RKO (cell line): ENCODE results near the gene ZNF669.
A peak's percentile ranks its signal among the peaks of the same experiment; 100 is the strongest.

Experiments
- DNase-seq: peaks from one replicate; pipeline ENCODE4 v3.0.0-alpha.2; 2016; ENCODE audit warnings: low spot score

The ZNF669 gene

DNA sequence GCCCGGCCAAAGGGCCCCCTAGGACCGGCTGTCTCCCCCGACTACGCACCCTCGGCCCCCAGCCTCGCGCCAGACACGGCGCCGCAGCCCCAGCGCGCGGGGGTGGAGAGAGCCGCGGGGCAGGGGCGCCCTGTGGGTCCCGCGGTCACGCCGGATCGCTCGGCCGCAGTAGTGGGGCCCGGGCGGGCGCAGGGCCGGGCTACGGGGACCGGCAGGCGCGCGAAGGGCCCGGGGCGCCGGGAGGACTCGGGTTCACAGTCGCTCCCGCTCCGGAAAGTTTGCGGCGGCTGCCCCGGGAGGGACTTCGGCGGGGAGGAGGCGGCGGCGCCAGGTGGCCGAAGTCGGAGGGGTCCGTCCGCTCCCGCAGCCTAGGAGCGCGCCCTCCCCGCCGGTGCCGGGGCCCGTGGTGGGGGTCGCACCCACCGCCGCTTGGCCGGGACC lies 7.1 kb upstream of the ZNF669 start:
- no peak for DNase-seq

DNA sequence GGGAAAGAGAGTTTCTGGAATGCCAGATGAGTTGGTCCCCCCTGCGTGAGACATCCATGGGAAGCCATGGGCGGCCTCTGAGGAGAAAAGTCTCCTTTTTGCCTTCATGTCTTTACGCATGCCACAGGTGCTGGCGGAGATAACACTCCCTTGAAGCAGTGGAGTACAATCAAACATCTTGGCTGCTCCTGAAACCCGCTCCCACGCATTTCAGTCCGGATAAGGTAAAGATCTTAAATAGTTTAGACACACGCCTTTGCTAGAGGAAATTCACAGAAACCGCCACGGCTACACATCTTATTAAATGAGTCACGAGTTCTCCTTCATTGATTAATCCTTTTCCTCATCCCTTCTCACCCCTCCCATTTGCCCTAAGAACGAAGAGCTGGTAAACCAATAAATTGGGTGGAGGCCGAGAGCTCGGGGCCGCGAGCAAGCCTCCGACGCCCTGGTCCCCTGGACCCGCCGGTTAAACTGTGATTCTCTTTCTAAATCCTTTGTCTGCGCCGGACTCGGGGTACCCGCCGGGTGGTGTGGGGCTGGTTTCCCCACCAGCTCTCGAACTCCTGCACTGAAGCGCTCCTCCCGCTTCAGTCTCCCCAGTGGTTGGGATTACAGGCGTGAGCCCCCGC lies 6.6 kb upstream of the ZNF669 start:
- peak; percentile 65 for DNase-seq

DNA sequence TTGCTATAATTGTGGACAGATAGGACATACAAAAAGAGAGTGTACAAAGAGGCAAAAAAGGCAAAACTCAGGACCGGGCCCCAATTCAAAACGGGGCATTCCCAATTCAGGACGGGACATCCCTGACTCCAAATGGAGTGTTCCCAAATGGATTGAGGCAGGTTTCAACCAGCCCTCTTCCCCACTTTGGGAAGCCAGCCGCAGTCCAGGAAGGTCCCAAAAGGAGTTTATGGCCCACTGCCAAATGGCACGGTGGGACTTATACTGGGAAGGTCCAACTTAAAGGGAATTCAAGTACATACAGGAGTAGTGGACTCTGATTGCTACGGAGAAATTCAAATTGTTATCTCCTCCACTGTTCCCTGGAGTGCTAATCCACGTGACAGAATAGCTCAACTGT lies 3.5 kb upstream of the ZNF669 start:
- no peak for DNase-seq

DNA sequence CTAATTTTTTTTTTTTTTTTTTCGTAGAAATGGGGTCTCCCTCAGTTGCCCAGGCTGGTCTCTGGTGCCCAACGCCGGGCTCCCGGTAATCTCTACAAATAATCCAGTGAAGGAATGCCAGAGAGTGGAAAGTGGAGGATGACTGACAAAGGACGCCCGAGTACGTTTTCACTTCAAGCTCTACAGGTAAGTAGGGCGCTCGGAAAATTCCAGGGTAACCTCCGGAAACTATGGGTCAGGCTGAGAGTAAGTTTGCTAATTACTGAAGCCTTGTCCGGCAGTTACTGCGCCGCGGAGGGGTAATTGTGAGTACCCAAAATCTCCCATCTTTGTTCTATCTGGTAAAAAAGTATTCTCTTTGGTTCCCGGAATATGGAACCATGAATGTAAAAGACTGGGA lies 1.8 kb upstream of the ZNF669 start:
- DNase-seq: no peak

DNA sequence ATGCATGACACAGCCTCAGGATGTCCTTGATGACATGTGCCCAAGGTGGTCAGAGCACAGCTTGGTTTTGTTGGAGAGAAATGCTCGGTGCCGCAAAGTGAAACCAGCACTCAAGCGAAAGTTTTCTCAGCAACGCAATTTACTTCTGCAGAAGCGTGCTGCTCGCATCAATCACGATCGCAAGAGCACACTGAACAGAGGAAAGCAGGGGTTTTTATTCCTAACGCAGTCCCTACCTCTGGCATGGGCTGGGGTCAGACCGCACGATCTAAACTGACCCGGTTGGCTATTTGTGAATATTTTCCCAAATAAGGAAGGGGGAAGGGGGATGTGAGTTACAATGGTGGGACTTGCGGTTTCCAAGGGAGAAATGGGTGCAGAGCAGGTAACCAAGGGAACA lies 809 bp upstream of the ZNF669 start:
- DNase-seq: no peak

DNA sequence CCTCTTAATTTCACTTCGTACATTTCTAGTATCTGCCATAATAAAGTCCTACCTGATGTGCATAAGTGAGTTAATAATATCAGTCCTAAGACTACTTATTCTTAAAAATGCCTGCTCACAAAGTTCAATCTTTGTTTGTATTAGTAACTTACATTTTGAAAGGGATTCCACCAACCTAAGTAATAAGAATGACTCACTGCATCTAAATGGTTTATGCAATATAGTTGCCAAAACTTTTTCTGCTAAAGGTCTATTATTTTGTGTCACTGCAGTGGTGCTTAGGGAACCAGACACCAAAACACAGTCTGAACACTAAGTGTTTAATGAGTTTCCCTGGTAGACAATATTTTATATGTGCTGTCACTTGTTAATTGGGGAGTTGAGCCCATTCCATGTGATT lies 1.8 kb downstream of the ZNF669 start:
- peak; percentile 80 for DNase-seq

DNA sequence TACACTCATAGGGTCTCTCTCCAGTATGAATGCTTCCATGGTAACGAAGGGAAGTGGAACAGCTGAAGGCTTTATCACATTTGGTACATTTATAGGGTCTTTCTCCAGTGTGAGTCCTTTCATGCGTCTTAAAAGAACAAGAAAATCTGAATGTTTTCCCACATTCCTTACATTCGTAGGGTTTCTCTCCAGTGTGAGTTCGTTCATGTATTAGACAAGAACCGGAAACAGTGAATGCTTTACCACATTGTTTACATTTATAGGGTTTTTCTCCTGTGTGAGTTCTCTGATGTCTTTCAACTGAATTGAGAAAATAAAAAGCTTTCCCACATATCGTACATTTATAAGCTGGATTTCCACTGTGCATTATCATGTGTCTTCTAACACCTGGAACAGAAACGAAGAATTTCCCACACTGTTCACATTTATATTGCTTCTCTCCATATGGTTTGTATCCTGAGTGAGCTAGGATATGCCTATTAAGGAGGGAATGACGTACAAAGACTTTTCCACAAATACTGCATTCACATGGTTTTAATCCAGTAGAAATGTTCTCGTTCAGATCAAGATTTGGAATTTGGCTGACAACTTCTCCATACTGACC lies 3.4 kb downstream of the ZNF669 start:
- no peak for DNase-seq

DNA sequence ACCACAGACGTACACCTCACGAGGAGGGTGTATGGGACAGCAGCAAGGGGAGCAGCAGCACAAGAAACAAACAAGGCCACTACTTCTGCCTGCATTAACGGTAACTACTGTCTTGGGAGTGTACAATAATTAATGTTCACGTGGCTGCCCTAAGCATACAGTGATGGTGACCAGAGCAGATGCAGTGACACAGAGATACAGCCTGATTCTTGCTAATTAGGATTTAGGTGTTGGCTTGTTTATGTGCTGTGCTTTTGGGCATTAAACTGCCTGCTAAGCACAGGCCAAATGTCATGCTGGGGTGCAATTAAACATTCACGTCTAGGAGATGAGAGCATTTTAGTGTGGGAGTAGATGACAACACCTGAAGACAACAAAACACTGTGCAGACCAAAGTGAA lies 7.2 kb downstream of the ZNF669 start:
- no peak for DNase-seq

DNA sequence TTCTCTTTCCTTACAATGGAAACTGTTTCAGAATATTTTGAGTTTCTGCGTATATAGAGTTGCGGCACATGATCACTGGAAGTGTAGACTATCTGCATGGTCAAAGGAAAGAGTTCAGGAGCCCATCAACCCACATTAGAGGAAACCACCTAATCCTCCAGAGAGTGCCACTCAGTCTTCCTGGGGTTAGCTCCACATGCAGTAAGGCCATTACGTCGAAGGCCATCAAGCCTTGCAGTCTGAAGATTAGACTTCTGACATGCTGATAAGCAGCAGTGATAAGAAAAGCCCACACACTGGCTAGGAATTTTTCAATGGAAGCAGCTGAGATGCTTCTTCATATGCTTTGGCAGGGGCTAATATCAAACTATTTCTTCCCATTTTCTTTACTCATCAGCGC lies 7.6 kb downstream of the ZNF669 start:
- no peak for DNase-seq

DNA sequence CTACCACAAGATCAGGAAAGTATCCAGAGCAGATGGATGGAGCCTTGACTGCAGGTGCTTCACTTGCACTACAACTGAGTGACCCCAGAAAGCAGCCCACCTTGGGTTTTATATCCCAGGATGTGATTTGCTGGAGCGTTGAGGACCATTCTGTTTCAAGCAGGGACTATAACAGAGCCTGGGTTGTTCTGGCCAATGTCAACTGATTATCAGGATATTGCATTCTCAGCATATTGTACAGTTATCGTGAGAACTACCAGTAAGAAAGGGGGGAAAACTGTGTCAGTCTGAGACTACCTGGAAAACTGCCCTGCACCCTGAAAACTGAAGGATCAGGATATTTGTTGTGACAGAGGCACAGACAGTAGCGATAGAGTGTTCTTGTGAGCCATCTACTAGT lies 8.0 kb downstream of the ZNF669 start:
- no peak for DNase-seq

DNA sequence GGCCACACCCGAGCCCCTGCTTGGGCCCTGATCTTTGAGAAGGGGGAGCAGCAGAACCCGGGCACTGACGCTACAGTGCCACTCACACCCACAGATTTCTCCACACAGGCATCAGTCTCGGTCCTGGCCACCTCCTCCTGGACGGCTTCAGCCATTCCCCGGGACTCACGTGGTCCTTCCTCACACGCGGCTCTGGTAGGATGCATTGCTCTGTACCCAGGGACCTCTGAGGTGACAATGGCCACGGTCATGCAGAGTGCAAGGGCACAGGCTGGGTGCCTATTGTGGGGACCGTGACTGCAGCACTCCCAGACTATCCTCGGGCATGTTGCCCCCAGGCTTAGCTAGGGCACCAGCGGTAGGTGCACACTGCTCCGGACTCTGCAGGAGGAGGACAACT lies 13.7 kb downstream of the ZNF669 start:
- no peak for DNase-seq

DNA sequence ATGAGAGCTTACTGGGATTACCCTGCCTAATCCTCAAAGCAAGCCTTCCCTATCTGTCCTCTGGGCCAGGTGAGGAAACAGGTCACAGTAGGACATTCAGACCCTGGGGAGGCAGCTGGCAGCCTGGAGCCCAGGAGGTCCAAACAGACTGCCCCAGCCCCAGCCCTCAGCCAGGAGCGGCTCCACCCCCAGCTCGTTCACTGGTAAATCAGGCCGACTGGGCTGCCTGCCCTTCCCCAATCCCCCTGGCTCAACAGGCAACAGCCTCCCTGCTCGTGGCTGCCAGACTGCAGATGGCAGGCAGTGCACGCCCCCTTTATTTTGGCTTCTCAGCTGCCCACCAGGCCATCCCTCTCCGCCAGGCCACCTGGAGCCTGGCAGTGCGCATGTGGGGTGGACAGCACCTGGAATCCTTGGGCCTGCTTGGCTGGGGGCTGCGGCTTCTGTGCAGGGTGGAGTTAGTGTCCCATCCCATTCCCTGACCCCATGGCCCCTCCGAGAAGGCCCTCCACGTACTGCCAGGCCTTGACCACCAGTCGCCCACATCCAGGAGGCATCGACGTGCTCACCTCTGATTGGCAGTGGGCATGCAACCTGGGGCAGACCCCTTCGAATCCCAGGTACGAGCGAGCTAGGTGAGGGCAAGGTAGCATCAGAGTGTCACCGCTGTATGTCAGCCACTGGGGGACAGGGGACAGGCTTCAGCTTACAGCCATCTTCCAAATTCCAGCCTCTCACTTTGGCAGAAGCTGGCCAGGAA lies 14.4 kb downstream of the ZNF669 start:
- DNase-seq: no peak

DNA sequence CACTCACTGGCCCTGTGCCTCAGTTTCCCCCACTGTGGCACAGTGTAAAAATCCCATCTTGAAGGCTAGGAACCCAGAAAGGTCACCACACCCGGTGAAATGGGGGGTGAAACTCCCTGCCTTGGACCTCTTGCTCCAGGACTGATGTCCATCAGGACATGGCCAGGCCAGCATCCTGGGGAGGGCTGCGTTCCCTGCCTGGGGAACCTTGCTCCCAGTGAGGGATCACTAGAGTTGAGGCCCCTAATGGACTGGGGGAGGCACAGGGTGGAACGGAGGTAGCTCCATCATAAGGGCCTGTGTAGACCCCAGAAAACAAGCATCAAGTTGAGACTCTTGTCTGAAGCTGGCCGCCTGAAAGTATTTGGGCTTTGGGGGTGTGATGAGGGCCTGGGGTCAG lies 15.2 kb downstream of the ZNF669 start:
- DNase-seq: no peak

DNA sequence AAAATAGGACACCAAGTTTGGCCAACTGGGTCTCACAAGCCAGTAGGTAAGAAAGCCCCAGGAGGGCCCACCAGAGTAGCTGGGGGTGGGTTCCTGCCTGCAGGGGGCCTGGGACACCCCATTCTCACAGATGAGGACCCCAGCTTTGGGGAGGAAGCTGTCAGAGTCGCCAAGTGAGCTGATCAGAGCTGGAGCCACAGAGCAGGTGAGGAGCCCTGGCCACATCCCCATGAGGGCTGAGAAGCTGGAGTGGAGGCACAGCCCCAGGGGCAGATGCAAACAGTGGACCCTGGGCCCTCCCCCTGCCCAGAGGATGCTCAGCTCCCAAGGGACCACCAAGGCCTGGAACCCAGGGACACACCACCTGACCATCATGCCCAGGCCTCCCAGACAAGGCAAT lies 16.9 kb downstream of the ZNF669 start:
- no peak for DNase-seq

DNA sequence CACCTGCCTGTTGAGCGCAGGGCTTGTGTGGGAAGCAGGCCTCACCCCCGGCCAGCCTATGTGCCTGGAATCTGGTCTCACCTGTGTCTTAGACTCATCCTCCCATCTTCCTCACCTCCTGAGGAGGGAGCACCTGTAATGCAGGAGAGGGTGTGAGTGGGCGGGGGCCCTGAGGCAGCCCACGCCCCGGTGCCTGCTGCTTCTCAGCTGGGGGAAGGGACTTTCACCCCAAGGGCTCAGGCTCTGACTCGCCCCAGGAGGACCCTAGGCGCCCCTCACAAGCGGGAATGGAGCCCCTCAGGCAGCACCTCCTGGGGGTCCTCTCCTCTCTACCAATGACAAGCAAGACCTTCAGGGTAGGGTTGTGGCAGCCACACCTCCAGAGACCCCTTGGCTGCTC lies 18.8 kb downstream of the ZNF669 start:
- no peak for DNase-seq

DNA sequence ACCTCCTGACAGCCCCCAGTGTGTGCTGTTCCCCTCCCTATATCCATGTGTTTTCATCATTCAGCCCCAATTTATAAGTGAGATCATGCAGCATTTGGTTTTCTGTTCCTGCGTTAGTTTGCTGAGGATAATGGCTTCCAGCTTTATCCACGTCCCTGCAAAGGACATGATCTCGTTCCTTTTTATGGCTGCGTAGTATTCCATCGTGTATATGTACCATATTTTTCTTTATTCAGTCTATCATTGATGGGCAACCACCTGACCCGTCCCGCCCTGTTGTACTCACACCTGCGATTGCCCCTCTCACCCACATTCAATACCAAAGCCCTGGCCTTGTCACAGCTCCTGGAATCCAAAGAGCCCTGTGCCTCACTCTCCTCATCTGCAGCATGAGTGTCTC lies 19.4 kb downstream of the ZNF669 start:
- DNase-seq: no peak

DNA sequence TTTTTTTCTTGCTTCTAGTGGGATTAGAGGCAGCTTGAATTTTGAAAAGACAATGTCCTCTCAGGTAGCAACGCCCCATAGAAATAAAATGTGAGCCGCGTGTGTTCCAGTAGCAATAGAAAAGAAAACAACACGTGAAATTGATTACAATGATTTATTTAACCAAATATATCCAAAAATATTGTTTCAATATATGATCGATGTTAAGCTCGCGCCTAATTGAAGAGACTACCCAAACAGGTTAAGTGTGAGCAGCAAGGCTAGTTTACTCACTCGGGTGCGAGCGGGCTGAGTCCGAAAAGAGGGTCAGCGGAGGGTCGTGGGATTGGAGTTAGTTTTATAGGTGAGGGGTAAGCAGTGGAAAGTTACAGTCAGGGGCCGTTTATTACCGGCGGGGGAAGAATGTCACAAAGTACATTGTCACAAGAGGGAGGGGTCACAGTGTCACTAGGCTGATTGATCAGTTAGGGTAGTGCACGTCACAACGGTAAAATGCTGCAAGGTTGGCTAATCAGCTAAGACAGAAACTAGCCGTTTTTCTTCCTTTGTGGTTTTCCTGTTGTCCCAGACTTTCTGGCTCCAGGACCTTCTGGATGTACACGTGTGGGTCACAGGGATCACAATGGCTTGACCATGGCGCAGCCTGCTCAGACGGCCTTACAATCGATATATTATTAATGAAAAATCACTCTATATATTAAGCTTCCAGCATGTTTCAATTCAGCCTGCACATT lies 24.8 kb downstream of the ZNF669 start:
- no peak for DNase-seq

DNA sequence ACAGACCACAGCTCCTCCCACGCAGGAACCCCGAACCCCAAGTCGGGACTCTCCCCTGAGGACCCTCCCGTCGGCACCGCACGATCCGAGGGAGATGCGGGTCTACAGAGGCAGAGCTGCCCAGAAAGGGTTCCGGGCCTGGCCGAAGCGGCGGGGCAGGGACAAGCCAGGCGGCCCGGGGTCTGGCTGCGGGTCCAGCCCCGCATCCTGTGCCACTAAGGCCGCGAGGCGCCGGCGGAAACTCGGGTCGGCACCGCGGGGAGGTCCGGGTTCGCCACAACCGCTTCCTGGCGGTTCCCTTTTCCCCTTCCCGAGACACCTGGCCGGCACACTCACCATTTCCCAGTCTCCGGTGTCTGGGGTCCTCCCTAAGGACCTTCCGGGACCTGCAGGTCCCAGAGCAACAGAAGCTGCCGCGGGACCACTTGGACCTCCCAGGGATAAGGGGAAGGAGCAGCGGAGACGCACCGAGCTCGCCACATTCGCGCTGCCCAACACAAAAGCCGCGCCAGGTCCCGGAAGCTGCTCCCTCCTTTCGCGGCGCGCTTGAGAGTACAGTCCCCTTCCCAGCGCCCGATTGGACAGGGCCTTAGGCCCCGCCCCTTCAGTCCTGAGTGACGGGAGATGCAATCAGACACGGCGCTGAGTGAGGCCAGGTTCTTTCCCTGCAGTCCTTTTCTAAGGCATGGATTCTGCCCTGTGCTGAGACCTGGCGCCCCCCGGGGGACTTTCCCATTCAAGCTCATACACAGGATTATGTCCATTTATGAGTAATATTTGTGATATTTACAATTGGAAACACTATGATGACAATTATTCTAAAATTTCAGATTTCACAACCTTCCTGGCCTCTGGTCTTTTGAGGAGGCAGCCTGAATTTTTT lies 25.7 kb downstream of the ZNF669 start, which contains the start of gene ZNF670:
Gene ZNF670 (minus strand): TSS at position 554 of the 883 bp plus-strand sequence. CDS start 215 bp downstream, at position 339.
- DNase-seq: peak; percentile 96

DNA sequence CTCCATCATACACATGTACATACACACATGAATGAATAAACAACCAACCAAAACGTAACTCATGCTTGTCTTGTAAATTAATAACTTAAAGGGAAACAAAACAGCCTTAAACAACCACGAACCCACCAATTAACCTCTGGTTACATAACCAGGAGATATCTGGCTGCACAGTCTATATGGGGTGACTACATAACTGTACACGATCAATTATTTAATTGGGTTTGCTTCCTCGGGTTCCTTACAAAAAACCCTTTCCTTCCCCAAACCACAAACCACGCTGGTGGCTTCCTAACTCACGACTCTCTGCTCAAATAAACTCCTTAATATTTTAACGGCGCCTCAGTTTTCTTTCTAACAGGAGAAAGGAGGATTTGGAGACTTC lies 26.3 kb downstream of the ZNF669 start:
- peak; percentile 30 for DNase-seq

DNA sequence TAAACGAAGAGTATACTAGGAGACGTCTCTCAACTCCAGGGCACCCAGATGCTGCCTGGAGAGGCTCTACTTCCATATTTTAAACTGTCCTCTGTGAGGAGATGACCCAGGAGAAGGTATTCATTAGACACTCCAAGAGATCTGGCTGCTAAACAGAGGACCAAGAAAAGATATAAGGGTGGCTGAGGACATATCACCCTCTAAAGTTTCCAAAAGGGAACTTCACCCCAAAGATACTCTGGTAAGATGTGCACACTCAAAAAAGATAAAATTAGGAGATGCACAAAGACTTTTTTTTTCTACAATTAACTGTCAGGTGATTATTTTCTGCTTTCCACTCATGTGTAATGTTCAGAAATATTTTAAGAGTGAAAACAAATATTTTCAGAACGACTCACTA lies 26.9 kb downstream of the ZNF669 start:
- peak; percentile 46 for DNase-seq

DNA sequence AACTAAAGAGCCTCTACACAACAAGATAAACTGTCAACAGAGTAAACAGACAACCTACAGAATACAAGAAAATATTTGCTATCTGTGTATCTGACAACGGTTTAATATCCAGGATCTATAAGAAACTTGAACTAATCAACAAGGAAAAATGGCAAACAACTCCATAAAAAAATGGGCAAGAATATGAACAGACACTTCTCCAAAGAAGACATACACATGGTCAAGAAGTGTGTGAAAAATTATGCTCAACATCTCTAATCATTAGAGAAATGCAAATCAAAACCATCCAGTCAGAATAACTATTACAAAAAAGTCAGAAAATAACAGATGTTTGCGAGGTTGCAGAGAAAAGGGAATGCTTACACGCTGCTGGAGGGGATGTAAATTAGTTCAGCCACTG lies 33.5 kb downstream of the ZNF669 start:
- no peak for DNase-seq

DNA sequence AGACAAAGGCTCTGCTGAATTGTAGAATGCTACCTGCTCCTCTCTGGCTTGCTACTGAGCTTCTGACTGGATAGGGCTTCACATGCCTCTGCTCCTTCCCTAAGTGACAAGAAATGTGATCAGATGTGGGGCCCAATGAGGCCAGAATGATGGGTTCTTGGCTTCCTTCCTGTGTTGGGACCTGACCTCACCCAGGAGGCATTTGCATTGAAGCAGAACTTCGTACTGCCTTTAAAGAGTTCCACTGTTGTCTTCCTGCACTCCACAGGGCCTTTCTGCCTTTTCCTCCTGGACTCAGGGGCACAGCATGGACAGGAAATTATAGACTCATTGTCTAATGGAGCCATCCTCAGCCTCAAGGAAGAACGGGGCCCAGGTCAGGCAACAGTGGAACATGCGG lies 39.9 kb downstream of the ZNF669 start:
- DNase-seq: no peak
